ENCODE data around the gene AGPS.
A peak's percentile ranks its signal among the peaks of the same experiment; 100 is the strongest.
"Not testable (repeated sequence)": the region's sequence is repeated elsewhere in the genome, so short reads cannot be mapped to it uniquely, and the experiment has no call there.

Gene AGPS

DNA sequence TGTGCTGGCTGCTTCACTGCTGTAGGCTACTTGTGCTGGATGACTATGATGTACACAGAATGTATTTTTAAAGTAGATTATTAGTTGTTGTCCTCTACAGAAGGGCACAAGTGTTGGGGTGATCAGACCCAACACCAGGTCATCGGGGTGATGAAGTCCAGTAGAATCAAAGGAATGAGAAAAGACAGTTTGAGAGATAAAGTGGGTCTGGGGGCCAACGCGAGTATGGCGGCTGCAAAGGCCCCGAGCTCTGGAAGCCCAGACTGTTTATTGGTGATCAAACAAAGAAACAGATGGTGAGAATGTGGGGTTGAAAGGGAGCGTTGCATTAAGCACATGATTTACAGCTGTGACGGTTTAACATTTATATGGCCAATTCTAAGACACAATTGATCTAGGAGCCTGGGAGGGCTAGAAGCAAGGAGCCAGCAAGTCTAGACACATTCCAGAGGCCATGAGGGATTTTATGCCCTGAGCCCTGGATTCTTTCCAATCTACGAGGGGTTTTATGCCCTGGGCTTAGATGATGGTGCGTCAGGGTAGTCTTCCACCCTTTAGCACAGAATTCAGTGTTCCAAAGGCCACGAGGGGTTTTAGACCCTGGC, 153.5 kb downstream of the AGPS start:
- no peaks in the 10 kb centered on the region for H3K36me3 ChIP-seq (ENCODE audit: insufficient read depth, low read length)
- no peak overlapping the region for H3K9ac ChIP-seq (ENCODE audit: low read length)
- no peak overlapping the region for H3K4me3 ChIP-seq (ENCODE audit: low read depth in 1 of 2, low read length in 2 of 2)
- no peak overlapping the region for H3K27ac ChIP-seq (ENCODE audit: low read depth, low read length)
- H3K27me3 ChIP-seq (ENCODE audit: control insufficient read depth in 1 of 2, insufficient read depth in 2 of 2, low read length in 2 of 2), result no peaks in the 10 kb centered on the region
- H3K9me3 ChIP-seq (ENCODE audit: low read length), result no peaks in the 10 kb centered on the region
- peaks cover 40% of the 10 kb centered on the region for H3K4me1 ChIP-seq (ENCODE audit: insufficient read depth, low read length)

DNA sequence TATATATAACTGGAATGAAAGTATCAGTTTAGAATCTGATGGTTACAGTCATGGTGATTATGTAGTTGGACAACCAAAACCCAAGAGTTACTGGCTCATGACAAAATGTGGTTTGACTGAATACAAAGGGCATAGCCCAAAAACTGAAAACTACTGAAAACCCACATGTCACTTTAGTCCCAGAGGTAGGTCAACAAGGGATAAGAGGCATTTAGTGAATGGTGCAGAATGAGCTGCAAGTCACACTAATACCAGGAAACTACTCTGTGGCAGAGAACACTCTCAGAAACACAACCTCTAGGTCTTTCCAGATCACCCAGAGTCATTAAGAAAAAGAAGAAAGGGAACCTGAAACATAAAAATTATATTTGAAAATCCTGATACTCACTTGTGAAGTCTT, 154.5 kb downstream of the AGPS start:
- Histone ChIP-seq H3K27ac (ENCODE audit: low read depth, low read length) (no peak overlapping the region), H3K4me3 (ENCODE audit: low read depth in 1 of 2, low read length in 2 of 2) (no peak overlapping the region), H3K9me3 (ENCODE audit: low read length) (no peaks in the 10 kb centered on the region), H3K27me3 (ENCODE audit: control insufficient read depth in 1 of 2, insufficient read depth in 2 of 2, low read length in 2 of 2) (no peaks in the 10 kb centered on the region), H3K4me1 (ENCODE audit: insufficient read depth, low read length) (peaks cover 44% of the 10 kb centered on the region), H3K36me3 (ENCODE audit: insufficient read depth, low read length) (no peaks in the 10 kb centered on the region), H3K9ac (ENCODE audit: low read length) (no peak overlapping the region)

DNA sequence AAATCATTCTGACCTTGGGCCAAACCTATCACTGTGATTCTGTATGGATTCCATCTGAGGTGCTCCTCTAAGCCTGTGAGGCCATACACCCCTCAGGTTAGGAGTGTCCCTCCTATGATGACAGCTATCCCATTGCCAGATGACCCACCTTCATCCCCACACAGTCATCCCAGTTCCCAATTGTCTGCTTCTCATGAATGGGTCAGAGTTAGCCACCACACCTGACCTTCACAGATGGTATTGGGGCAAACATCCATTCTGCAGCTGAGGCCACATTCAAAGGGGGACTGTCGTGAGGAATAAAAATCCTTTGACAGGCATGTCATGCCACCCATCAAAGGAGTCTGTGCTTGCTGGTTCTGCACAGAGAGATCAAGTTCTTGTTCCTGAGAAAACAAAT, 155.2 kb downstream of the AGPS start:
- H3K4me1 ChIP-seq (ENCODE audit: insufficient read depth, low read length), result peaks cover 40% of the 10 kb centered on the region
- H3K9me3 ChIP-seq (ENCODE audit: low read length), result no peaks in the 10 kb centered on the region
- H3K4me3 ChIP-seq (ENCODE audit: low read depth in 1 of 2, low read length in 2 of 2), result no peak overlapping the region
- no peak overlapping the region for H3K9ac ChIP-seq (ENCODE audit: low read length)
- H3K27me3 ChIP-seq (ENCODE audit: control insufficient read depth in 1 of 2, insufficient read depth in 2 of 2, low read length in 2 of 2), result no peaks in the 10 kb centered on the region
- H3K36me3 ChIP-seq (ENCODE audit: insufficient read depth, low read length), result no peaks in the 10 kb centered on the region
- H3K27ac ChIP-seq (ENCODE audit: low read depth, low read length), result no peak overlapping the region

DNA sequence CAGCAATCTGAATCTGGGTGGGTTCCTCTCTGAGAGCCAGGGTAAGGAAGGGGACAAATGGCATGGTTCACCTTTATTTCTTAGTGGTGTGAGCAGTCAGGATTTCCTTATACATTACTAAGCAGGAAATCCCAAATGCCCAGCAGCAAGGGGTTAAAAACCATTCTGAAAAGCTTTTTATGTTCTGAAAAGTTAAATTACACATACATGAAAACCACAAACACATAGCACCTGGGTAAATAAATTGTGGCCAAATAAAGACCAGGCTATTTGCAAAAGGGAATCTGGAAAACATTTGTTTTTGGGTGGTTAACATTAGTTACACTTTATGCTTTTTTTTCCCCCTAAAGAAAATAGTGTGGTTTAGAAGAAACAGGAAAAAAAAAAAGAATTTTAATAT, 156.1 kb downstream of the AGPS start:
- Histone ChIP-seq H3K27ac (ENCODE audit: low read depth, low read length) (no peak overlapping the region), H3K9me3 (ENCODE audit: low read length) (no peaks in the 10 kb centered on the region), H3K4me3 (ENCODE audit: low read depth in 1 of 2, low read length in 2 of 2) (no peak overlapping the region), H3K36me3 (ENCODE audit: insufficient read depth, low read length) (no peaks in the 10 kb centered on the region), H3K4me1 (ENCODE audit: insufficient read depth, low read length) (peaks cover 33% of the 10 kb centered on the region), H3K9ac (ENCODE audit: low read length) (no peak overlapping the region), H3K27me3 (ENCODE audit: control insufficient read depth in 1 of 2, insufficient read depth in 2 of 2, low read length in 2 of 2) (no peaks in the 10 kb centered on the region)

DNA sequence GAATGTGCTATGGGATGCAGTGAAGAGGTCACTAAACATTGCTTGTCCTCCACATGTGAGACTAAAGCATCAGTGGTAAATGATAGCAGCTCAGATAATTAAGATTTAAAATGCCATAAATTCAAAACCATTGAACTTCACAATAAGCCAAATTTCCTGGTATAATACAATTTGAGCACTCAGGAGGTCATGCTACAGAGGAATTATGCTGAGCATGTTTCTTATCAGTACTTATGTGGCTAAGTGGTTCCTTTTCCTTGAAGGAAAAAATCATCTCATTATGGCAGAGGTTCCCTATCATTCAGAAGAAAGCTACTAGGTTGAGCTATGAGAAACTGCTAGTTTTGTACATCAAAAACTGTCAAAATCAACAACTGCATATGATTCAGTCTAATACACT, 156.6 kb downstream of the AGPS start:
- Histone ChIP-seq H3K4me3 (ENCODE audit: low read depth in 1 of 2, low read length in 2 of 2) (no peak overlapping the region), H3K36me3 (ENCODE audit: insufficient read depth, low read length) (no peaks in the 10 kb centered on the region), H3K9me3 (ENCODE audit: low read length) (no peaks in the 10 kb centered on the region), H3K4me1 (ENCODE audit: insufficient read depth, low read length) (peaks cover 27% of the 10 kb centered on the region), H3K27ac (ENCODE audit: low read depth, low read length) (no peak overlapping the region), H3K27me3 (ENCODE audit: control insufficient read depth in 1 of 2, insufficient read depth in 2 of 2, low read length in 2 of 2) (no peaks in the 10 kb centered on the region), H3K9ac (ENCODE audit: low read length) (no peak overlapping the region)

DNA sequence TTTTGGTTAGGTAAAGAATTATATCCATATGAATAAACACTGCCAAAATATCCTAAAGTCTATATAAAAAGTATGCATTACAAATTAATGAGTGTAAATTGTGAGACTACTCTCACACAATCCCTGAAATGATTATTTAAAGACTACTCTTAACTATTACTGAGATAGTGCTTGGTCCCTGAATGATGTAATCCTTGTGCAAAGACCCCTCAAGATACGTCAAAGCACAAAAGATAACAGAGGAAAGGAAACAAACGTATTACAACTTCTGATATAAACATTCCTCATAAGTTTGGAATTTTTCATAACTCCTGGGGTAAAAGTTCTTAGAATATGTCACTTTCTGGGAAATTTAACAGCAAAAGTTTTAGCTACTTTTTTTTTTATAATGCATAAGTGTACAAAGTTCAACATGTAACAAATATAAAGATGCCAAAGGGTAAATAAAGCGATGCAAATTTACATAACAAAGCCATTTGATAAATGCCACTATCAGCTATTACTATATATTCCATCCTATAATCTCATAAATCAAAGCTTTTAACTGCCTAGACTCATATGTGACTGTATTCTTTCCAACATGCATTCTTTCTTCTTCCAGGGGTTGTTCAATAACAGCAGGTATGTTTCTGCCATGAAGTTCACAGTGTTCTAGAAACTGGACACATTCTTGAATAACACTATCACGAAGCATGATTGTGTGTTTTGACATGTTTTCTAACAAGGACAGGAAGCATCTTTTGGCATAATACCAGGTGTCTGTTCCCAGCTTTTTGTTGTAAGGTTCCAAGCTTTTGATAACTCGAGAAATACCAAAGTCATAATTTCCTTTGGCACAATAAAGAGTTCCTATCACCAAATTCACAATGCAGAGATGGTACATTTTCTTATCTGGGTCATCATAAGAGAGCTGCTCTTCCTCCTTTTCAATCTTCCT, 158.0 kb downstream of the AGPS start:
- no peaks in the 10 kb centered on the region for H3K36me3 ChIP-seq (ENCODE audit: insufficient read depth, low read length)
- no peak overlapping the region for H3K4me3 ChIP-seq (ENCODE audit: low read depth in 1 of 2, low read length in 2 of 2)
- no peaks in the 10 kb centered on the region for H3K9me3 ChIP-seq (ENCODE audit: low read length)
- H3K4me1 ChIP-seq (ENCODE audit: insufficient read depth, low read length), result peaks cover 24% of the 10 kb centered on the region
- no peaks in the 10 kb centered on the region for H3K27me3 ChIP-seq (ENCODE audit: control insufficient read depth in 1 of 2, insufficient read depth in 2 of 2, low read length in 2 of 2)
- H3K9ac ChIP-seq (ENCODE audit: low read length), result no peak overlapping the region
- H3K27ac ChIP-seq (ENCODE audit: low read depth, low read length), result no peak overlapping the region

DNA sequence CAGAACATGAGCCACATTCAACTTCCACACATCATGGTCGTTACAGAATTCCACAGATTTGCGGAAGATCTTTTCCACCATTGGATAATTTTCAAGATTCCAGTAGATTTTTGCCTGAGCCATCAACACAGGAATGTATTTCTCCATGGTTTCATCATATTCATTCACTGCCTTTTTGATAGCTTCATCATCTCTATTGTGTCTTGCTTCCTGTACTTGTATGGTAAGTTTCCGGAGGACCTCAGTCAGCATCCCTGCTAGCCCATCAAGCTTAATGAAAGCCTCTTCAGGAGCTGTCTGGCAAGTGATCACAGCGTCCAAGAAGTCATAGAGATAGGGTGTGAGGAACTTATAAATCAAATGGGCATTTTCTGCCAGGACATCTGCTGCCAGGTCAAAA, 158.8 kb downstream of the AGPS start:
- not testable (repeated sequence) for H3K9ac ChIP-seq (ENCODE audit: low read length); H3K36me3 ChIP-seq (ENCODE audit: insufficient read depth, low read length); H3K27me3 ChIP-seq (ENCODE audit: control insufficient read depth in 1 of 2, insufficient read depth in 2 of 2, low read length in 2 of 2); H3K4me3 ChIP-seq (ENCODE audit: low read depth in 1 of 2, low read length in 2 of 2); H3K27ac ChIP-seq (ENCODE audit: low read depth, low read length); H3K9me3 ChIP-seq (ENCODE audit: low read length)
- peaks cover 24% of the 10 kb centered on the region for H3K4me1 ChIP-seq (ENCODE audit: insufficient read depth, low read length)

DNA sequence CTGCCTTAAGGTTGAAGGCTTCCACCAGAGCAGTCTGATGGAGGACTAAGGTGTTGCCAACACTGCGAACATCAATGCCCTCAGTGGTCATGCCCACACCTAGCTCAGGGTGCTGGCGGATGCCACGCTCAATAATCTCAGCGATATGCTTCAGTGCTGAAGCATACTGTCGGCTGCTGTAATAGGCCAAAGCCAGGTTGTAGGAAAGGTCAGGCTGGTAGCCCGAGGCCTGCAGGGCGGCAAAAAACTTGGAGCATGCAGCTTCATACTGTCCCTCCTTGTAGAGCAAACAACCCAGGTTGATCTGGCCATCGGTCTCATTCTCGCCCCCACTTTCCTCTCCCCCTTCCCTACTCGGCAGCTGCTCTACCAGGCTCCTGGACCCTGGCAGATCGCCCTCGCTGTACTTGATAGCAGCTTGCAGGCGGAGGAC, 159.4 kb downstream of the AGPS start:
- no peaks in the 10 kb centered on the region for H3K36me3 ChIP-seq (ENCODE audit: insufficient read depth, low read length)
- H3K4me1 ChIP-seq (ENCODE audit: insufficient read depth, low read length), result peaks cover 24% of the 10 kb centered on the region
- peak overlapping the region; percentile 72 to 99 for H3K4me3 ChIP-seq (ENCODE audit: low read depth in 1 of 2, low read length in 2 of 2)
- H3K9ac ChIP-seq (ENCODE audit: low read length), result peak overlapping the region; percentile 95
- peak overlapping the region; percentile 74 for H3K27ac ChIP-seq (ENCODE audit: low read depth, low read length)
- no peaks in the 10 kb centered on the region for H3K9me3 ChIP-seq (ENCODE audit: low read length)
- no peaks in the 10 kb centered on the region for H3K27me3 ChIP-seq (ENCODE audit: control insufficient read depth in 1 of 2, insufficient read depth in 2 of 2, low read length in 2 of 2)

DNA sequence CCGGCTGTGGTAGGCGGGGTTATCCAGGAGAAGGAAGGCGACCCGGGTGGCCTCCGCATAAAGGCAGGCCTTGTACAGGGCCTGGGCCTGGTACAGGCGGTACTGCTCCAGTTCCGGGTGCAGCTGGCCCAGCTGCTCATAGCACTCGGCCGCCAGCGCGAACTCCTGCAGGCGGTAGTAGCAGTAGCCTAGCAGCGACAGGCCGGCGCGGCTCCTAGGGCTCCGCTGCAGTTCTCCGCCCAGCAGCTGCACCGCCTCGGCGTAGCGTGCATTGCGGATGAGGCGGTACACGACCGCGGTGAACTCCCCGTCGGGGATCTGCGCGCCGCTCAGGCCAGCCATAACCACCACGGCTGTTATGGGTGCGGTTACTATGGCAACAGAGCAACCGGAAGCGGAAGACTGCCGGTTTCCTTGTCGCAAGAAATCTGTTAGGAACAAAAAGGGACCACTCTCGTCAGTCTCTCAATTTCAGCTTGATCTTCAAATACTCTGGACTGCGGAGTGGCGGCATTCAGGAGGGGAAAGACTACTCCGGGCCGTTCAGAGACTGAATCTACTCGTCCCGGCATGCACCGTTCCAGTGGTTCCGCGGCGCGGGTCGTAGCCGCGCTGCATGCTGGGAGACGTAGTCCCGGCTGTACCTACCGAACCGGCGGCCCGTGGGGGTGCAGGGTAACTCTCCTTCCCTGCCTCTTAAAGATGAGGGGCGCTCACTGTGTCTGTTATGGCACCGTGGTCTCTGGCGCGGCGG, 160.0 kb downstream of the AGPS start:
- H3K9ac ChIP-seq (ENCODE audit: low read length), result peak overlapping the region; percentile 95
- H3K27ac ChIP-seq (ENCODE audit: low read depth, low read length), result peak overlapping the region; percentile 74
- no peaks in the 10 kb centered on the region for H3K36me3 ChIP-seq (ENCODE audit: insufficient read depth, low read length)
- peak overlapping the region; percentile 72 to 99 for H3K4me3 ChIP-seq (ENCODE audit: low read depth in 1 of 2, low read length in 2 of 2)
- peaks cover 24% of the 10 kb centered on the region for H3K4me1 ChIP-seq (ENCODE audit: insufficient read depth, low read length)
- no peaks in the 10 kb centered on the region for H3K27me3 ChIP-seq (ENCODE audit: control insufficient read depth in 1 of 2, insufficient read depth in 2 of 2, low read length in 2 of 2)
- no peaks in the 10 kb centered on the region for H3K9me3 ChIP-seq (ENCODE audit: low read length)

DNA sequence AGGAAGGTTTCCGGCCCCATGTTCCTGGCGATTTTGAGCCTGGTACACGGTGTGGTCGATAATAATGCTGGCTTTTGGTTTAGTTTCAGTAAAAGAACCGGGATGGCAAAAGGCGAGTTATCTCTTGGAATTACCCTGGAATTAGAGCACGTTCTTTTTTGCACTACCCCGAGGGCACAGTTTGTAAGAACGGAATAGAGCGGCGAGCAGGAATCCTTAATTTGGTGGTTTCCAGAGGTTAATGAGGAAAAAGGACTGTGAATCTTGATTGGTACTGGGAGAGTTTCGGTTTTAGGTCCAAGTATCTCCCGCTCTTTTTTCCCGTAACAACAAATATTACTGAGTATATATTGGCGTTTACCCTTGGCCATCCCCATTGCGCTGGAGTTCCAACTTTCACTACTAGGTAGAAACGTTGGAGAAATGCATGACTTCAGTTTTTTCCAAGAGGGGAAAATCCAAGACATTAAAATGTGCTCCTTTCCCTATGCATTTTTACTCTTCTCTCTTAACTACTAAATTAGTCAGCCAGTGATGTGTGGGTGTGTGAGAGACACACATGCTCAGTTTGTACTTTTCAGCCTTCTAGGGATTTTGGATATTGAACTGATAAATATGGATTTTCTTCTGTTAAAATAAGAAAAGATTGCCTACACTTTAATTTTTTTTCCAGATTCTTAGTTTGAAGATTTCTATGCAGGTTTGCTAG, 160.8 kb downstream of the AGPS start:
- Histone ChIP-seq H3K4me3 (ENCODE audit: low read depth in 1 of 2, low read length in 2 of 2) (peak overlapping the region; percentile 72 to 99), H3K27ac (ENCODE audit: low read depth, low read length) (peak overlapping the region; percentile 74), H3K27me3 (ENCODE audit: control insufficient read depth in 1 of 2, insufficient read depth in 2 of 2, low read length in 2 of 2) (no peaks in the 10 kb centered on the region), H3K36me3 (ENCODE audit: insufficient read depth, low read length) (no peaks in the 10 kb centered on the region), H3K4me1 (ENCODE audit: insufficient read depth, low read length) (peaks cover 24% of the 10 kb centered on the region), H3K9ac (ENCODE audit: low read length) (peak overlapping the region; percentile 95), H3K9me3 (ENCODE audit: low read length) (no peaks in the 10 kb centered on the region)

DNA sequence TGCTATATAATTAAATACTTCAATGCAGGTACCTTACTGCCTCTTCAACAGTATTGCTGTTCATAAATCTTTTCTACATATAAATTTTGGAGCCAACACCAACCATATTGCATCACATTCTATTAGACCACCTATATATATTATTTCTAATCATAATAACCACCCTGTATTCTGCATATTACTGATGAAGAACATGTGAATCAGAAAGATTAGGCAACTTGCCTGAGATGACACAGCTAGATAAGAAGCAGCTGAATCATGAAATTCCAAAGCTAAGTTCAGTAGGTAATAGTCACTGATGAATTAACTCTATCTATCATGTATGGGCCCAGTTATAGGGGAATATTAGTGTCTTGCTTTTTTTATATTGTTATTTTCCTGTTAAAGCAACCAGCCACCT, 161.8 kb downstream of the AGPS start:
- no peak overlapping the region for H3K27ac ChIP-seq (ENCODE audit: low read depth, low read length)
- no peak overlapping the region for H3K4me3 ChIP-seq (ENCODE audit: low read depth in 1 of 2, low read length in 2 of 2)
- H3K36me3 ChIP-seq (ENCODE audit: insufficient read depth, low read length), result no peaks in the 10 kb centered on the region
- no peaks in the 10 kb centered on the region for H3K27me3 ChIP-seq (ENCODE audit: control insufficient read depth in 1 of 2, insufficient read depth in 2 of 2, low read length in 2 of 2)
- H3K9me3 ChIP-seq (ENCODE audit: low read length), result no peaks in the 10 kb centered on the region
- no peak overlapping the region for H3K9ac ChIP-seq (ENCODE audit: low read length)
- H3K4me1 ChIP-seq (ENCODE audit: insufficient read depth, low read length), result peaks cover 20% of the 10 kb centered on the region
